NCI-H526 (cell line): Measurements from ENCODE around the gene CHD1.
A peak's percentile ranks its signal among the peaks of the same experiment; 100 is the strongest.

Experiments used
- DNase-seq, 2 experiments: peaks; one replicate each; lab custom pipeline; 2025; lab: John Stamatoyannopoulos, UW

The CHD1 gene

GRCh38 chr5:98904780-98905179, 24.0 kb downstream of the CHD1 start:
- DNase-seq, result no peak

- DNase-seq, result no peak
Observed at GRCh38 chr5:98902733-98903132, 26.1 kb downstream of the CHD1 start.

GRCh38 chr5:98899456-98899855, 29.4 kb downstream of the CHD1 start:
- DNase-seq, result no peak

GRCh38 chr5:98898743-98899142, 30.1 kb downstream of the CHD1 start:
- DNase-seq, result no peak

- DNase-seq, result no peak
Observed at GRCh38 chr5:98891591-98891990, 37.2 kb downstream of the CHD1 start.

GRCh38 chr5:98880598-98880997, 48.2 kb downstream of the CHD1 start:
- DNase-seq, result no peak

GRCh38 chr5:98880151-98880550, 48.7 kb downstream of the CHD1 start:
- no peak for DNase-seq

GRCh38 chr5:98877600-98877999, 51.2 kb downstream of the CHD1 start:
- DNase-seq, result no peak

GRCh38 chr5:98872674-98873073, 56.1 kb downstream of the CHD1 start:
- DNase-seq, result no peak

GRCh38 chr5:98865690-98866089, 63.1 kb downstream of the CHD1 start:
- no peak for DNase-seq

- DNase-seq, result no peak
Observed at GRCh38 chr5:98847054-98847453, 81.8 kb downstream of the CHD1 start.

GRCh38 chr5:98846520-98846919, 82.3 kb downstream of the CHD1 start:
- DNase-seq, result no peak

GRCh38 chr5:98845878-98846277, 82.9 kb downstream of the CHD1 start:
- DNase-seq, result no peak

- no peak for DNase-seq
Observed at GRCh38 chr5:98844865-98845264, 83.9 kb downstream of the CHD1 start.

- DNase-seq, result no peak
Observed at GRCh38 chr5:98843481-98843880, 85.3 kb downstream of the CHD1 start.

GRCh38 chr5:98840946-98841345, 87.9 kb downstream of the CHD1 start:
- DNase-seq, result no peak

GRCh38 chr5:98839469-98840383, 89.1 kb downstream of the CHD1 start:
- no peak for DNase-seq

GRCh38 chr5:98836175-98836574, 92.6 kb downstream of the CHD1 start:
- DNase-seq, result no peak

- no peak for DNase-seq
Observed at GRCh38 chr5:98827588-98828284, 101.1 kb downstream of the CHD1 start.

GRCh38 chr5:98827161-98827560, 101.6 kb downstream of the CHD1 start:
- peak in 1 of 2 experiments; percentile 42 for DNase-seq

- DNase-seq, result no peak
Observed at GRCh38 chr5:98825582-98826375, 103.0 kb downstream of the CHD1 start.

GRCh38 chr5:98816582-98817222, 112.1 kb downstream of the CHD1 start:
- DNase-seq, result no peak
